ENCODE data around the gene MBD6.
A peak's percentile ranks its signal among the peaks of the same experiment; 100 is the strongest.

The MBD6 gene, protein sequence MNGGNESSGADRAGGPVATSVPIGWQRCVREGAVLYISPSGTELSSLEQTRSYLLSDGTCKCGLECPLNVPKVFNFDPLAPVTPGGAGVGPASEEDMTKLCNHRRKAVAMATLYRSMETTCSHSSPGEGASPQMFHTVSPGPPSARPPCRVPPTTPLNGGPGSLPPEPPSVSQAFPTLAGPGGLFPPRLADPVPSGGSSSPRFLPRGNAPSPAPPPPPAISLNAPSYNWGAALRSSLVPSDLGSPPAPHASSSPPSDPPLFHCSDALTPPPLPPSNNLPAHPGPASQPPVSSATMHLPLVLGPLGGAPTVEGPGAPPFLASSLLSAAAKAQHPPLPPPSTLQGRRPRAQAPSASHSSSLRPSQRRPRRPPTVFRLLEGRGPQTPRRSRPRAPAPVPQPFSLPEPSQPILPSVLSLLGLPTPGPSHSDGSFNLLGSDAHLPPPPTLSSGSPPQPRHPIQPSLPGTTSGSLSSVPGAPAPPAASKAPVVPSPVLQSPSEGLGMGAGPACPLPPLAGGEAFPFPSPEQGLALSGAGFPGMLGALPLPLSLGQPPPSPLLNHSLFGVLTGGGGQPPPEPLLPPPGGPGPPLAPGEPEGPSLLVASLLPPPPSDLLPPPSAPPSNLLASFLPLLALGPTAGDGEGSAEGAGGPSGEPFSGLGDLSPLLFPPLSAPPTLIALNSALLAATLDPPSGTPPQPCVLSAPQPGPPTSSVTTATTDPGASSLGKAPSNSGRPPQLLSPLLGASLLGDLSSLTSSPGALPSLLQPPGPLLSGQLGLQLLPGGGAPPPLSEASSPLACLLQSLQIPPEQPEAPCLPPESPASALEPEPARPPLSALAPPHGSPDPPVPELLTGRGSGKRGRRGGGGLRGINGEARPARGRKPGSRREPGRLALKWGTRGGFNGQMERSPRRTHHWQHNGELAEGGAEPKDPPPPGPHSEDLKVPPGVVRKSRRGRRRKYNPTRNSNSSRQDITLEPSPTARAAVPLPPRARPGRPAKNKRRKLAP

DNA sequence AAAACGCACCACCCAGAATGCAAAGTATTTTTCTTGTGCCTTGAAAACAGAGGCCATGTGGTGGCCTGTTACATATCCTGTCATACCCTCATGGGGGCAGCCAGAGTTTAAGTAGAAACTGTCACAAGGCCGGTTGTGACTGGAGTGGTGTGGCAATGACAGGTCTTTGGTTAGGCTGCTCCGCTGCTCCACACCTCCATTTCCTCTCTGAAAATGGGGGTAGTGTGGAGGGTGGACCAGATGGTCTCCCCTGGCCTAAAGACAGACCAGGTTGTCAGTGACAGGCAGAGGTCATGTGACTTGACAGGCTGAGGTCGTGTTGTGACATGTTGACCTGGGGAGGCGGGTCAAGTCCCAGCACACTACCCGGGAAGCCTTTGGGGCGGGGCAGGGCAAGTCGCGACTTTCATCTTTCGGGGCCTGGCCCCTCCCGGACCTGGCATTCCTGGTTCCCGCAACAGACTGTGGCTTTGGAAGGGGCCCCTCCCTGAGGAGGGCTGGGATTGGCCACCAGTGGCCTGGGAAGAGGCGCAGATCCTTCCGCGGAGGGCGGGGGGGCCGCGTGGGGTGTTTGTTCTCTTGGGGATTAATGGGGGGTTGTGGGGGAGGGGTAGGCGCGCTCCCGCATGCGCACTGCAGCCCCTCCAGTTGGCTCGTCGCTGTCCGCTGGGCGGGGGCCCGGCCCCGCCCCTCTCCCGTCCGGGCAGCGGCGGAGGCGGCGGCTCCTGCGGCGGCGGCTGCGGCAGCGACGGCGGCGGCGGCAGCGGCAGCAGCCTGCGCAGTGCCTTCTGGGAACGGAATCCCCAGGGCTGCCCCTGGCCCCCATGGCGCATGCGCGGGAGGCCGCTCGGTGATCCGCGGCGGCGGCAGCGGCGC, at the start of gene MBD6:
MBD6 (plus strand) TSS at position 814 of the 876 bp plus-strand sequence. CDS start 1,480 bp downstream, outside the sequence.
- DNase-seq, result peak; percentile 92

DNA sequence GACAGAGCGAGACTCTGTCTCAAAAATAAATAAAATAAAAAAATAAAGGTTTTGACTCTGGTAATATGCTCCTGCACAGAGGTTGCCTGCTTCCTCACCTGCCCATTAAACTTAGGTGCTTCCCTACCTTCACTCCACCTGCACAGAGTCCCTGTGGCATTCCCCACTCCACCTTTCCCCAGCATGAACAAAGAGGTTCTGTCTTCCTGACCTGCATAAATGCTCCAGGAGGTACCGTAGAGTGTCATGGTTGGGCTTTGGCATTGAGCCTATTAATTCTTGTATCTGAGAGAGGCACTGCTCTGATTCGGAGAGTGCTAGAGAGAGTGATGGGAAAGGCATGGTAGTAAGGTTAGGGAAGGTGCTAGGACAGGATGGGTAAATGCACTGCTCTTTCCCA, 49.2 kb upstream of the MBD6 start:
- DNase-seq, result no peak

DNA sequence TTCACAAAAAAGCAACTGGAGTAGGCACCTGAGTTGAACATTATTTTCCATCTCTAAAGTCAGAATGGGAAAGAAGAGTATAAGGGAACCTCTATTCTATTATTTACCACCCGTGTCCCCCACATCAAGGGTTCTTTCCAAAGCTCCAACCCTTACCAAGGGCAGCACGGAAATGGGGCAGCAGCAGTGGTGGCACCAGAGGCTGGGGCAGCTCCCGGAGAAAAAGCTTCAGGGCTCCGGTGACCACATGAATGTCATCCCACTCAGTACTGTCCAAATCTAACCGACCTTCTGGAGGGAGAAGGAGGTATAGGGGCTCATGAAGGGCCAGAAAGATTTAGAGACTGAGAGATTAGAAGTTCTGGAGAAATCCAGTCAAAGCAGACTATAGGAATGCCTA, 48.7 kb upstream of the MBD6 start:
- no peak for DNase-seq

DNA sequence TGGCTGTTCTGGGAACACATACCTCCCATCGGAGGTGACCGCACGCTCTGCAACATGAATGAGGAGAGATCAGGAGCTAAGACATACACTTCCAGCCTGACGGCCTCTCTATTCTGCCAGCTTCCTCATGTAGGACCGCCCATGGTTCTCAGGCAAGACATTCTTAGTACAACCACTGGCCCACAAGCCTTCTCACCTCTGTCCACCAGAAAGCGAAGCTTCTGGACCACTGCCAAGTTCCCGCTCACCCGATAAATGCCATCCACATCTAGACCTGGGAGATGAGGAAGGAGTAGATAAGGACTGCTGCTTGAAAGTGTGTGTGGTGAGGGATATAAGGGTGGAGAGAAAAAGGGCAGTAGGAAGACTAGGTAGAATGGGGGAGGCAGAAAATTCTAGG, 48.2 kb upstream of the MBD6 start:
- no peak for DNase-seq

DNA sequence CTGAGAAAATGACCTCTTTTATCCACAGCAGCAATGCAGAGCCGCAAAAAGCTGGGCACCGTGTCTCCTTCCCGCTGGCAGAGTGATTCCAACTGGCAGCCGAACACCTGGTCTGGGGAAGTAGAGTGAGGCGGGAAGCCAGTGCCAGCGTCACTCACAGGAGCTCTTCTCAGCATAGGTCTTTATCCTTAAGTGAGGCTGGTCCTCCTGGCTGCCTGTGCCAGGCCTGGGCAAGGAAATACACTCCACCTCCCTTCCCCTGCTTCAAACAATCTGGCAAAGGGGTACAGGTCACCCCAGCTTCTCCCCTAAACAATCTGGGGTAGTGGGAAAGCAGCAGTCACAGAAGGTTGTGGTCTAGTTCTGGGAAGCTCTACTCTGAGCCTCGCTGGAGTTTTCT, 47.8 kb upstream of the MBD6 start:
- no peak for DNase-seq

DNA sequence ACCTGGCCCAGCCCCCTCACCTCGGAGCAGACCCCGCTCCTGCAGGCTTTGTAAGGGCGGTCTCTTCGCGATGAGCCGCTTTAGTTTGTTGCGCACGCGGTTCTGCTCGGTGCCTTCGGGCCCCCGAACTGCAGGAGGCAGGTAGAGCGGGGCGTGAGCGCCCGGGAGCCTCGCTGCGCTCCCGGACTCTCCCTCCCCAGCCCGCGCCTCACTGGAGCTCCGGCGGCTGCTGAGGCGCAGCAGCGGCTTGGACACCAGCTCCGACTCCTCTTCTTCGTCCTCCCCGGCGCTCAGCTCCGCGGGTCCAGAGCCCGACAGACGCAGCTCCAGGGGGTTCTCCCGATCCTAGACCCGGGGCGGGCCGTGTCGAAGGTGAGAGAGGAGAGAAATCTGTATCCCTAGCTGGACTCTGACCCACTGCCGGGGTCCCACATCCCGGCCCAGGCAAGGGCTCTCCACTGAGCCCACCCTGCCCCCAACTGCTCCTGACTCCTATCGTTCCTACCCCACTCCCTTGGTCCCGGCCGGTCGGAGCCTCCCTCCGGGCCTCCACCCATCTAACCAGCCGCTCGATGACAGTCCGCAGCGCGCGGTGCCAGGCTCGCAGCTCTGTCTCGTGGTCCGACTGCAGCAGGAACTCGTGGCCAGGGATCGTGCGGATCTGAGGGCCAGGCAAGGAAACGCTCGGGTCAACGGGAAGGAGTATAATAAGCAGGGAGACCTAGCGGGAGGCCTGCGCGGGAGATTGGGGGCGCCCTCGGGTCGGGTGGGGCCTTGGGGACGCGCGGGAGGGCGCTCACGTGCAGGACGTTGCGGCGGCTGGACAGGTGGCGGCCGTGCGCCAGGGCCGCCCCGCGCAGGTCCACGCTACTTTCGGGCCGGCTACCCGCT, 47.1 kb upstream of the MBD6 start:
- no peak for DNase-seq

DNA sequence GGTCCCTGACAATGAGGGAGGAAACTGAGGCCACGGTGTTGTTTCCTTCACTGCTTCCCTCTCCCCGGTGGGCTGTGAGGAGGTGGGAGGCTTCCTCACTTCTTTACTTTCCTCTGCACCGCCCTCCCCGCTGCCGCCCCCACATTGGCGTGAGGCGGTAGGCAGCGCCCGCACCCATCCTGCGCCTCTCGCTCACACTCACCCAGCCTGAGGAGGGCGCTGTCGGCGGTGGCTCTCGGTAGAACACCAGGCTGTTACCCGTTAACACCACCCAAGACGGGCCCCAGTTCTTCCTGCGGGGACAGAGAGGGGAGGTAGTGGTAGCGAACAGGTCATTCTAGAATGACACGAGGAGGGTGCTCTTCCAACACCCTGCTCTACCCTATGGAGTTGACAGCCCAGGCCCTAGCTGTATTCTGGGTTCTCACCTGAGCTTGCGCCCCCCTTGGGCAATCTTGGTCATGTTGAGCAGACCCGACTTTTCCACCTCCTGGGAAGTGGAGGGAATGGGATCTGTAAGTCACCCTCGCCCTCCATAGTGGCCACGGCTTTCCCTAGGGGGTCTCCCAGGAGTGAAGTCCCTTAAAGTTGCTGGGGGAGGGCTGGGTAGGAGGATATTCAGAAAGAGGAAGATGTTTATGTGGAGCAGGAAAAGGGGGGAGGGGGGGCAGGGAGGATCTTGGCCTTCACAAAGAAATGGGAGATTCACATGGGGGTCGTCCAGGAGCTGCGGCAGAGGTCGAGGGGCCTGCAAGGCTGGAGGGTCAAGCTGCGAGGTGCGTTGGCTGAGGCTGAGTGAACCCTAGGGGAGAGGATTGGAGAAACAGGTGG, 46.2 kb upstream of the MBD6 start:
- no peak for DNase-seq

DNA sequence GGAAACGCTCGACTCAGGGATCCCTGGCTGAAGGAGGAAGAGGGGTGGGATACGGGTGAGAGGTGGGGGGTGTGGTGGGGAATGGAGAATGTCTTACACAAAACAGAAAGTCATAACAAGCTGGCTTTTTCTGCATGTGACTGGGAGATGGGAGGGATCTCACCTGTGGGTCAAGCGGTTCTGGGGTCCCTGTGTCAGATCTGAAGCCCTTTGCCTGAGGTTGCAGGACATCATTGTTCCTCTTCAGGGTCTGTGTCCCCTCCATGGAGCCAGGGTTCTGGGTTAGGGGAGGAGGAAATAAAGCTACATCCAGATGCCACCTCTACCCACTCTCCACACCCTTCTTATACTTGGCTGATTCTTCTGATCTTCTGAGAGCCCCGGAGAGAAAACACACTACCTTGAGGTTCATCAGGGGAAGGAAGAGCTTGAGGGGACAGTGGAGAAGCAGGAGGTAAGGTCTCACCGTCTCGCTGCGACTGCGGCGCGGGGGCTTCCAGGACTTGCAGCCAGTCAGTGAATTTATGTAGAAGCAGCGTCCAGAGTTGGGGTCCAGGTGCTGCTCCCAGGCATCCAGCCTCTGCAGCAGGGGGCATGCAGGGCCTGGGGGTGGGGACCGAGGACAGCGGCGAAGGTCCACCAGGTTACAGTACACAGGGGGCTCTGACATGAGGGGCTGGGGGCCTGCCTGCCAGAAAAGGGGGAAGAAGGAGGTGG, 45.5 kb upstream of the MBD6 start:
- no peak for DNase-seq

DNA sequence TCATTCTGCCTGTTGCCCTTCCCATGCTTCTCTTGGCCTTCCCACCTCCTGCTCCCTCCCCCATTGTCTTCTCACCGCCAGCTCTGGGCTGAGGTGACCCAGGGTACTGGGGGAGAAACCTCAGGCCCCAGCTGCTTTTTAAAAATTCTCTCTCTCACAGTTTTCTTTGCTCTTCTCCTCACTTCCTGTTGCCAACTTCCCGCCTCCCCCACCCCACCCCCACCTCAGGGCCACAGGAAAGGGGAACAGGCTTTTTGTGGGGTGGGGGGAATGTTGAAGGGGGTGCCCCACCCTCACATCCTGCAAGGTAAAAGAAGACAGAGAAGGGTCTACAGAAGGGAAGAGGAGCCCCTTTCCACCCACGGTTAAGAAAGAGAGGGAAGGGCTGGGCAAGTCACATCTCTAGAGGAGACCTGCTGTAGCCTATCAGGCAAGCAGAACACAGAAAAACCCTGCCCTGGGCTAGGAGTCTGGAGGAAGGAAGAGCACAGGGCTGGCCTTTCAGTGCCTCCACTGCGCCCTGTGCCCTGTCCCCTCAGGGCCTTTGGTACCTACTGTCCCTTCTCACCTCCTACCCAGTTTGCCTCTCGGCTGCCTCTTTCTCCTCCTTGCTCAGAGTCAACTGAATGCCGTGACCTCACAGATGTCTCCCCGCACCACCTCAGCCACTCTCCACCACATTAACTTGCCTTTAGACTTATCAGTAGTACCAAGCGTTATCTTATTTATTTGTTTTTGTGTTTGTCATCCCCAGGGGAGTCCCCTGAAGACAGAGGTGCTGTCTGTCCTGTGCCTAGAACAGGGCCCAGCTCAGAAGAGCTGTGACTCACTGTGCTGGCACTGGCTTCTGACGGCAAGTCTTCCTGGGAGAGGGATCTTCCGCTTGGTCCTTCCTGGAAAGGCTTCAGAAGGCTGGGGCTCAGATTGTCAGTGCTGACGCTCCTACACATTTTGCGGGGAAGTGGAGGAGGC, 44.6 kb upstream of the MBD6 start:
- DNase-seq, result no peak

DNA sequence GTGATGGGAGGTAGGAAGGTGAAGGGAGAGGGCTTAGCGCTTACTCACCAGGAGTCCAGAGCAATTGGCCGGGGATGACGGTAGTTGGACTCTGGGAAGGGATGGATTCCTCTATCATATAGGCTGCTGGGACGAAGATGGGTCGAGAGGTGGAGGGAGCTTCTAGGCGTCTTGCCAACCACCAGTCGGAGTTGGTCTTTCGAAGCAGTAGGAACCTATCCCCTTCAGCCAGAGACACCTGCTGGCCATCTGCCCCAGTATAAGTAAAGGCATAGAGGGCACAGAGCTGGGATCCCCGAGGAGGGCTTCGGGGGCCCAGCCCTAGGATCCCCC, 43.6 kb upstream of the MBD6 start:
- DNase-seq, result no peak

DNA sequence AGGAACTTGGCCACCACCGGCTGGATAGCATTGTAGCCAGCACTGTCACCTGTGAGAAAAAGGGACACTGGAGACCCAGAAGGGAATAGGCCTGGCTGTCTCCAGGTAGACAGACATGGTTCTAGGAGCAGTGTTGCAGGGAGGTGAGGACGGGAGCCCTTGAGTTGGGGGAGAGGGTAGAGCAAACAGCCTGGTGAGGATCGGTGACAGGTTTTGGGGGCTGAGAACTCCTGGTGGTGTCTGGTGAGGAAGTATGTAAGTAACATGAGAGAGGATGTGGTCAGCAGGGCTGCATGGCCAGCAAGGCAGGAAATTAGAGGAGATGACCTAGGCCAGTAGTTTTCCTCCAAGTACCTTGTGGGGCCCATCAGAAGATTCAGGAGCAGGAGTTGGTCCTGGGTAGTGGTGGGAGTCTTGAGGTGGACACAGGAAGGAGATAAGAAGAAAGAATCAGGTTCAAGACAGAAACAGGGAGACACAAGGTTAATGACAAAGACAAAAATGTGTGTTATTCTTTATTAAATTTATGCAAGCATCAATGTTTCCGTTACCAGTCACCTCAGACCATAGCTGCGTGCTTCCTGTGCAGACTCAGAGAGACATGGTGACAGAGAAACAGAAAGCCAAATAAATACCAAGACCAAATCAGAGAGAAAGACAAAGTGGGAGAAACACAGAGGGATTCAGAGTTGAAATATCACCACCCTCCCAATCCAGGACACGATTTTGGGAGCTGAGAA, 43.1 kb upstream of the MBD6 start, which contains the start of gene ARHGAP9:
ARHGAP9 (minus strand) TSS at position 491 of the 740 bp plus-strand sequence; CDS start at position 31, 460 bp downstream.
- no peak for DNase-seq

DNA sequence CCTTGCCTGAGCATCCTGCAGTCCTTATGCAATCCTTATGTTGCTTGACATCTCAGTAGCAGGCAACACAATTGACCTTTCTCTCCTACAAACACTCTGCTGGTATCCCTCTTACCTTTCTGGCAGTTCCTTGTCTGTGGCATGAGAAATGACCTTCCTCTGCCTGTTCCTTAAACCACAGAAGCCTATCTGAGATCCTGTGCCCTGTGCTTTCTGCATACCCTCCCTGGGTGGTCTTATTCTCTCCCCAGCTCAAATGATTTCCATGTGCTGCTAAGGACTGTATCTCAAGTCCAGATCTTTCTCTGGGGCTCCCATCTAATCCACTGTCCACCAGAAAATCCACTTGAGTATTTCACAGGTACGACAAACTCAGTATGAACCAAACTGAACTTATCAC, 41.0 kb upstream of the MBD6 start:
- no peak for DNase-seq

DNA sequence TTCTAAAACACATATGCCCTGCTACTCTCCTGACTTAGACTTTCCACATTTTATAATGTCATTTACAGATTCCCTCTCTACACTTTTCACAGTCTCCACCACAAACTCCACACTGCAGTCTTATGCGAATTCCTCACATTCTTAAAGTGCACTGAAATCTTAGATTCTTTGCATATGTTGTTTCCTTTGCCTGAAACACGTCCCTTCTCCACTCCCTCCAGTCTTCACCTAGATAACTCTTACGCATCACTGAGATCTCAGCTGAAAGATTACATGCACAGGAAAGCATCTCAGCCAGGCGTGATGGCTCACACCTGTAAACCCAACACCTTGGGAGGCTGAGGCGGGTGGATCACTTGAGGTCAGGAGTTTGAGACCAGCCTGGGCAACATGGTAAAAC, 39.2 kb upstream of the MBD6 start:
- DNase-seq, result no peak

DNA sequence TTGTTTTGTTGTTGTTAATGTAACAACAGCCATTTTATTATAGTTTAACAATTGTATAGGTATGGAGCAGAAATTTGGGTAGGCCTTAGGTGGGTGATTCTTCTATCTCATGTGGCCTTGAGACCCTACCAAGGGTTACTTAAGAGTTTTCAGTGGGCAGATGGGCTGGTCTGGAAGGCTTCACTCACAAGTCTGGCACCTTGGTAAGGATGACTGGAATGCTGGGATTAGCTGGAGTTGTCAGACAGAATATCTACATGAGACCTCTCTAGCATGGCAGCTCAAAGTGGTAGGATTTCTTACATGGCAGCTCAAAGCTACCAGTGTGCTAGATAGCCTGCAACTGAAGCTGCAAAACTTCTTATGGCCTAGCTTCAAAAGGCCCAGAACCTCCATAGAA, 36.9 kb upstream of the MBD6 start:
- DNase-seq, result no peak

DNA sequence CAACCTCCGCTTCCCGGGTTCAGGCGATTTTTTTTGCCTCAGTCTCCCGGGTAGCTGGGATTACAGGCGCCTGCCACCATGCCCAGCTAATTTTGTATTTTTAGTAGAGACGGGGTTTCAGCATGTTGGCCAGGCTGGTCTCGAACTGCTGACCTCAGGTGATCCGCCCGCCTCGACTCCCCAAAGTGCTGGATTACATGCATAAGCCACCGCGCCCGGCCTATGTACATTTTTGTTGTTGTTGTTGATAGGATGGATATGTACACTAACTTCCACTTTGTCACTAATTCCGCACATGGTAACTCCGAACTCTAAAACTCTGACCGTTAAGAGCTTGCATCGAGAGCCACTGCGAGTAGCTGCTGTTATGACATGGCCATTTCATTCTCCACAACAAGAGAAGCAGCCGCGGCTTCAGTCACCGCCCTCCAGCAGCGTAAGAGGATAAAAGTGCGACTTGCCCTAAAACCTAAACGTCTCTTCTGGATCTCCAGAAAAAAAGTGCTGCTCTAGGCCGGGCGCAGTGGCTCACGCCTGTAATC, 35.5 kb upstream of the MBD6 start:
- DNase-seq, result no peak

DNA sequence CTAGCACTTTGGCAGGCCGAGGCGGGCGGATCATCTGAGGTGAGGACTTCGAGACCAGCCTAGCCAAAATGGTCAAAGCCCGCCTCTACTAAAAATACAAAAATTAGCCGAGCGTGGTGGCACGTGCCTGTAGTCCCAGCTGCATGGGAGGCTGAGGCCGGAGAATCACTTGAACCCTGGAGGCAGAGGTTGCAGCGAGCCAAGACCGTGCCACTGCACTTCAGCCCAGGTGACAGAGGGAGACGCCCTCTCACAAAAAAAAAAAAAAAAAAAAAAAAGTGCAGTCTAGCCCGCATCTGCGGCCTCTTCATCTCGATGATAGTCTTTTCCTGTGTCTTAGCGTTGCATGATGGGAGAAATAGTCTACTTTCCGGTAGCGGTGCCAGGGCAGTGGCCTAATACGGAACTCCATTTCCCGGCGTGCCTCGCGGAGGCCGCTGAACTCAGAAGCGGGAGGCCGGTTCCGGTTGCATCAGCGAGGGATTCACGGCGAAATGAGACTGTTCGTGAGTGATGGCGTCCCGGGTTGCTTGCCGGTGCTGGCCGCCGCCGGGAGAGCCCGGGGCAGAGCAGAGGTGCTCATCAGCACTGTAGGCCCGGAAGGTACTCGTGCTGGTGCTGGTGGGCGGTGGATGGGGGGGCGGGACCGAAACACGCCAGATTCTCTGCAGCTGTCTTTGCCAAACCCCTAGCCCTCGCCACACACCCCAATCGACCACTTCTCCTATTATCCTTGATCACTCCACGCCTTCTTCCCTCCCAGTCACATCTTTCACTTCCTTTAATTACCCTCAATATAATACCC, 34.8 kb upstream of the MBD6 start, which contains the start of gene MARS1:
MARS1 (plus strand) TSS at position 472 of the 805 bp plus-strand sequence; CDS start at position 495, 23 bp downstream.
- peak; percentile 97 for DNase-seq

Measured in NCI-H2171 treated with DMSO at 0.1 percent for 48 hours (cell line).